Activated CD4-positive, alpha-beta T cell treated with anti-CD3 and anti-CD28 coated beads, Interleukin-2, amount 10 ng/mL, durations not matched to agents 24 days and 14 days (primary cell): Measurements from ENCODE around the gene MELTF. TPM values are rescaled to one million over a fixed set of nuclear protein-coding genes. Genes with fewer than 3 reads are reported as not detected.

ENCODE experiments used
- DNase-seq: peaks from one replicate; pipeline ENCODE4 v3.0.0; 2022
- H3K27ac Mint-ChIP-seq: one replicate; pipeline ENCODE4 v1.8.0; 2022; ENCODE audit warnings: mild to moderate bottlenecking, mixed read lengths
- H3K27me3 Mint-ChIP-seq: one replicate; pipeline ENCODE4 v1.8.0; 2022; ENCODE audit warnings: mixed read lengths
- H3K36me3 Mint-ChIP-seq: one replicate; pipeline ENCODE4 v1.8.0; 2022; ENCODE audit warnings: low read depth, mild to moderate bottlenecking, mixed read lengths
- H3K4me1 Mint-ChIP-seq: one replicate; pipeline ENCODE4 v1.8.0; 2021; ENCODE audit warnings: mixed read lengths
- H3K4me3 Mint-ChIP-seq: one replicate; pipeline ENCODE4 v1.8.0; 2022; ENCODE audit warnings: mild to moderate bottlenecking, moderate library complexity, mixed read lengths
- H3K9me3 Mint-ChIP-seq: one replicate; pipeline ENCODE4 v1.8.0; 2021; ENCODE audit warnings: mixed read lengths
- intact Hi-C: fragments of 100-400 bp; cut with micrococcal nuclease; formaldehyde crosslinking; loops from one replicate; pipeline ENCODE4 v1.15.1; 2023
- total RNA-seq: library from RNA; stranded (reverse); gene quantifications from 2 replicates; pipeline ENCODE4 v1.2.3, GENCODE V29; 2022

MELTF gene
- total RNA-seq, 1 donor from 2014 or later, result 8.8 TPM

DNA sequence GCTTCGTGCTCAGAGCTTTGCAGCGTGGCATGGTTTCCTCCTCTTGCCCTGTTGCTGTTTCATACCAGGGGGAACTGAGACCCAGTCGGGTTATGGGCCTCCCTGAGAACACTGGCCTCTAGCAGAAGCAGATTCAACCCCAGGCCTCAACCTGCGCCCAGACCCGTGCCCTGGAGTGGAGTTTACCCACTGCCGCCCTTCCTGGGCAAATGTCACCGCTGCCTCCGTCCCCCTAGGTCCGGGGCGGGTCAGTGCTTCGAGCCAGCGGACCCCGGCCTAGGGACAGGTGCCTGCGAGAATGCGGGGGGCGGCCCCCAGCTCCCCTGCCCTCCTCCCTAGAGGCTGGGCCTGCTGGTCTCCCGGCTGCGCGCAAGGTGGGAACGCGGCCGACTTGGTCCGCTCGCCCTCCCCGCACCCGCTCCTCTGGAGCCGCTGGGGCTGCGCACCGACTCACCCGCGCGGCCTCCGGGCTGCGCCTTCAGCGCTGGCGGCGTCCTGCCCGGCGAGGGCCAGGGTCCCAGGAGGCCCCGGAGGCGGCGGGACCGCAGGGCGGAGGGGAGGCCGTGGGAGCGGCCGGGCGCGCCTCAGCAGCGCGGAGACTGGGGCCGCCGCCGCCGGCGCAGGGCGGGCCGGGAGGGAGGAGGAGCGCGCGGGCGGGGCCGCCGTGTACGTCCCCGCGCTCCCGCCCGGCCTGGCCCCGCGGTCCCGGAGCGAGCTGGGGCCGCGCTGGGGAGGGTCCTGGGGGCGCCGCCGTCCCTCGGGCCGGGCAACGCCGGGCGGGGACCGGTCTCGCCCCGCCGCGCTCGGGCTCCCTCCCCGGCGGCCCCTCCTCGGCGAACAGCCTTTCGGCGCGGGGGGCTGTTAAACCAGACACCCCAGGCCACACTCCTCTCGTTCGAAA, 61.1 kb downstream of the MELTF start, which contains the start of gene PIGZ:
Gene PIGZ (minus strand): TSS at position 601 of the 901 bp plus-strand sequence. CDS start 16,802 bp downstream, outside the sequence.
- Mint-ChIP-seq H3K9me3 (no peaks in the 10 kb centered on the region), H3K4me1 (peaks cover 17% of the 10 kb centered on the region), H3K27me3 (peaks cover 10% of the 10 kb centered on the region), H3K36me3 (peaks cover 8% of the 10 kb centered on the region), H3K4me3 (peak within 1 kb of the TSS; percentile 87), H3K27ac (peak within 1 kb of the TSS; percentile 88)
- intact Hi-C loops, result loop anchor here (1.0 kb wide), 5 partner anchors 26 to 359 kb away; partner anchors contain the start of genes CEP19, NCBP2, PIGX and SENP5
- peak; percentile 88 for DNase-seq

DNA sequence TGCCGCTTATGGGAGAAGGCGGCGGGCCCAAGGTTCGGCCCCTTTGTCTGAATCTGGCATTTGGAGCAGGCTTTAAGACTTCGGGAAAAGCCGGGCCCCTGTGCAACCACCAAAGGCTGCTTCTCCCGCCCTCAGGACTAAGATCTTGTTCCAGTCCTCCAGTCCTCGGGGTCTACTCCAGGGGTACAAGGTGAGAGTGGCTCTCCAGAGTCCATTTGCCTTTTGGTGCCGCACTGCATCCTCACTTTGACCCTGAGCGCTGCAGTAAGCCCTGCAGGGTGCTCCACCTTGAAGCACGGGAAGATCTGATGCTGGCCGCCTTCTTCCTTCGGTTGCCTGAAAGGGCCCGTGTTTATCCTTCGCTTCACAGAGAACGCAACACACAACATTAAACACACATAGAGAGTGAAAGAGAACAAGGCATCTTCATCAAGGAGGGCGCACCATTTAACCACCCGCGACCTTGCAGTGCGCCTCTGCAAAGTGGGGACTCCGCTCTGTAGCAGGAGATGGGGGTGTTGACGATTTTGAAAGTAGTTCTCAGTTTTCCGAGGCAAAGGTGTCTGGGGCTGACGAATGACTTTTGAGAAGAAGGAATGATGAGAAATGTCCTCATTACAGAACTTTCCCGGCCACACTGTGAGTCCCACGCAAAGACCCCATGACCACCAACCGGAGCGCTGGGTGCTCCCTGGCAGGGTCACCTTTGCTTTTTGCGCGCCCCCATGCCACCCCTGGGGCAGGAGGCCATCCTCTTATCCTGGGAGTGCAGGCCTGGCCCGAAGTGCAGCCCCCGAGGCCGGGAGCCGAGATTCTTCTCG, 62.0 kb downstream of the MELTF start:
- H3K27me3 Mint-ChIP-seq, result peaks cover 10% of the 10 kb centered on the region
- peak overlapping the region; percentile 73 for H3K4me3 Mint-ChIP-seq
- intact Hi-C loops, result loop anchor here (1.0 kb wide), 1 partner anchor 100 kb away; the partner anchor contains the start of gene SENP5
- no peaks in the 10 kb centered on the region for H3K9me3 Mint-ChIP-seq
- peaks cover 17% of the 10 kb centered on the region for H3K4me1 Mint-ChIP-seq
- no peak overlapping the region for H3K27ac Mint-ChIP-seq
- DNase-seq, result no peak
- peaks cover 8% of the 10 kb centered on the region for H3K36me3 Mint-ChIP-seq

DNA sequence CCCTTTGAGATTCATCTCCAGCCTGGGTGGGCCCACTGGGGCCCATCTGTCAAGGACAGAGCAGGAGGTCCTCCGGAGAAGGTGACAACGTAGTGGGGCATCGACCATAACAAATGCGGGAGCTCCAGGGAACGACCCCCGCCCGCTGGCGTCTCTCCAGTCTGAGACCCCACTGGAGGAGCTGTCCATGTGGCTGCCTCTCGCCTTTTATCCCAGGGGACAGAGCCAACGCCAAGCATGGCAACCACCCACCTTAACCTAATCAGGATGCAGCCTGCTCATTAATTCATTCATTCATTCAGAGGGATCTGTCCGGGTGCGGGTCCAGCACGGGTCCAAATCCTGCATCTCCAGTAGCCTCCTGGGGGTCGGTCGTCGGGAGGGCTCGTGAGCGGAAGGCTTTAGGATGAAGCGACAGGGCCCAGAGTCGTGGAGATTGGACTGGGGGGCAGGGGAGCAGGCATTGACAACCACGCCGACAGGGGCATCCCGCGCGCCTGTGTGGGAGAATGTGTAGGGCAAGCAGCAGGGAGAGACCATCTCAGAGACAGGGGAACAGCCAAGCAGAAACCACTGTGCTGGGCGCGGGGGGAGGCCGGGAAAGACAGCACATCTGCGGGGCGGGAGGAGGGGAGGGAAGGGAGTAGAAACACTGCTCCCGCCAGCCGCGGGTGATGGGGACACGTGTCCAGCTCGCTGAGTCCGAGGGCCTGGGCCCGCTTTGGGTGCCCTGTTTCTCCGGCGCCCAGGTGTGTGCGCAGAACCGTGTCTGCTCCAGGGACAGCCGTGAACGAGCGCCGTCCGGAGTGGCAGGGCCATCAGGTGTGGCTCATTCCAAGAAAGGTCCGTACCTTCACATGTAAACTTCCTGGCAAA, 62.9 kb downstream of the MELTF start:
- H3K4me1 Mint-ChIP-seq, result peaks cover 17% of the 10 kb centered on the region
- no peak overlapping the region for H3K27ac Mint-ChIP-seq
- intact Hi-C loops, result no loop called here
- no peaks in the 10 kb centered on the region for H3K9me3 Mint-ChIP-seq
- peaks cover 8% of the 10 kb centered on the region for H3K36me3 Mint-ChIP-seq
- peak overlapping the region; percentile 36 for H3K4me3 Mint-ChIP-seq
- peaks cover 10% of the 10 kb centered on the region for H3K27me3 Mint-ChIP-seq
- DNase-seq, result no peak

DNA sequence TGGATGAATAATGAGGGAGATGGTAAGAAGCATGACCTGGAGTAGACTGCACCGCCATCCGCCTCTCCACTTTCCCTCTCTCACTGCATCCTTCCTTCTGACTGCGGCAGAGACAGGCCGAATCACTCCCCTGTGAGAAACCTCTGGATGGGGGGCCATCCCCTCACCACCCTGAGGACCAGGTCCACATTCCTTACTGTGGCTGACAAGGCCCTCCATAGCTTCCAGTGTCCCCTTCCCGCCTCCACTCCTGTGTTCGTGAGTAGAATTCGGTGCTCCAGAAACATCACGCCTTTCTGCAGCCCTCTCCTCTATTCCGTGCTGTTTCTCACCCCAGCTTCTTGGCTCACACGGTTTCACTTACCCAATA, 63.8 kb downstream of the MELTF start:
- Mint-ChIP-seq H3K27me3 (peaks cover 6% of the 10 kb centered on the region), H3K9me3 (no peaks in the 10 kb centered on the region), H3K4me1 (peaks cover 14% of the 10 kb centered on the region), H3K27ac (no peak overlapping the region), H3K36me3 (peaks cover 8% of the 10 kb centered on the region), H3K4me3 (no peak overlapping the region)
- intact Hi-C loops, result no loop called here
- no peak for DNase-seq

DNA sequence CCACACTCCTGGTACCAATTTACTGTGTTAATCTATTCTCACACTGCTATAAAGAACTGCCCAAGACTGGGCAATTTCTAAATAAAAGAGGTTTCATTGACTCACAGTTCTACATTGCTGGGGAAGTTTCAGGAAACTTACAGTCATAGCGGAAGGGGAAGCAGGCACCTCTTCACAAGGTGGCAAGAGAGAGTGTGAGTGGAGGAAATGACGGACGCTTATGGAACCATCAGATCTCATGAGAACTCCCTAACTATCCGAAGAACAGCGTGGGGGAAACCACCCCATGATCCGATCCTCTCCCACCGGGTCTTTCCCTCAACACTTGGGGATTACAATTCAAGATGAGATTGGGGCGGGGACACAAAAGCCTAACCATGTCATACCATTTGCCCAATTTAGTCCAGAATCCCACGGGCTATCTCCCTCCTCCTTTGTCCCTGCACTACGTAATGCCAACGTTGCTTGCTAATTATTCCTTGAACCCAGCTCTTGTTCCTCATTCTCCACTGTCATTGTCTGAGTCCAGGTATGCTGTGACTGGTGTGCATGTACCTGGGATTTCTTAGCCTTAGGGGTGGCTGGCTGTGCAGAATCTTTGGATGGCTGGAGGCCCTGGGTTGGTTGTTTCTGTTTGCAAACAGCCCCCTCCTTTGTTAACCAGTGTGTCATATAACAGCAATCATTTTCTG, 64.4 kb downstream of the MELTF start:
- intact Hi-C loops, result no loop called here
- H3K36me3 Mint-ChIP-seq, result peaks cover 8% of the 10 kb centered on the region
- no peaks in the 10 kb centered on the region for H3K9me3 Mint-ChIP-seq
- H3K27me3 Mint-ChIP-seq, result peaks cover 1% of the 10 kb centered on the region
- no peak overlapping the region for H3K4me3 Mint-ChIP-seq
- no peak for DNase-seq
- H3K27ac Mint-ChIP-seq, result no peak overlapping the region
- peaks cover 11% of the 10 kb centered on the region for H3K4me1 Mint-ChIP-seq

DNA sequence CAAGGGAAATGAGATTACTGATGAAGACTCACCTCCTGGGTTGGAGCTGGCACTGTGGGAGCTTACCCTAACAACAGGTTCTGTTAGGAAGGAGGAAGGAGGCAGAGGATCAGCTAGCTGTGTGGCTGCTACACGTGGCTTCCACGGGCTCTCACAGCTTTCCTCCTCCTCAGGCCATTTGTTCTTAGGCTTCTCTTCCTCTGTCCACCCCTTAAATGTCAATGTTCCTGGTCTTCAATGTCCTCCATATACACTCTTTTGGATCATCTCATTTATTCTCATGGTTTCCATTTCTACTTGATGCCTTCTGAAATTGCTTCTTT, 66.0 kb downstream of the MELTF start:
- Mint-ChIP-seq H3K9me3 (no peaks in the 10 kb centered on the region), H3K4me1 (peaks cover 10% of the 10 kb centered on the region), H3K4me3 (no peak overlapping the region), H3K27ac (no peak overlapping the region), H3K27me3 (no peaks in the 10 kb centered on the region), H3K36me3 (peaks cover 8% of the 10 kb centered on the region)
- no peak for DNase-seq
- intact Hi-C loops, result no loop called here

DNA sequence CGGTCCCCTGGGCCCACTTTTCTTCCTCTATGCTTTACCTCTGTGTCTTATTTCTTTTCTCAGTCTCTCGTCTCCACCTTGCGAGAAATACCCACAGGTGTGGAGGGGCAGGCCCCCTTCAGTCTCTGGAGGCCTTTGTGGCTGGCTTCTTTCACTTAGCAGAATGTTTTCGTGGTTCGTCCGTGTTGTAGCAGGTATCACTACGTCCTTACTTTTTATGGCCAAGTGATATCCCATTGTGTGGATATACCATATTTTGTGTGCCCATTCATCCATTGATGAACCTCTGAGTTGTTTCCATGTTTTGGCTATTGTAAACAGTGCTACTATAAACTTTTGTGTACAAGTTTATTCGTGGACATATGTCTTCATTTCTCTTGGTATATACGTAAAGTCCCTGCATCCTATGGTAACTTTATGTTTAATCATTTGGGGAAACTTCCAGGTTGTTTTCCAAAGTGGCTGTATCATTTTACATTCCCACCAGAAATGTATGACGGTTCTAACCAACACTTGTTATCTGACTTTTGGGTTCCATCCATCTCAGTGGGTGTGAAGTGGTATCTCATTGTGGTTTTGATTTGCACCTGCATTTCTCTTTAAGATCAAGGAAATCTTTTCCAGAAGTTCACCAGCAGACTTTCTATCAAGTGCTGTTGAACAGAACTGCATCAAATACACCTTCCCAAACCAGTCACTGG, 66.5 kb downstream of the MELTF start:
- DNase-seq, result no peak
- Mint-ChIP-seq H3K36me3 (peaks cover 8% of the 10 kb centered on the region), H3K9me3 (no peaks in the 10 kb centered on the region), H3K27ac (no peak overlapping the region), H3K4me3 (no peak overlapping the region), H3K4me1 (peaks cover 9% of the 10 kb centered on the region), H3K27me3 (no peaks in the 10 kb centered on the region)
- intact Hi-C loops, result no loop called here

DNA sequence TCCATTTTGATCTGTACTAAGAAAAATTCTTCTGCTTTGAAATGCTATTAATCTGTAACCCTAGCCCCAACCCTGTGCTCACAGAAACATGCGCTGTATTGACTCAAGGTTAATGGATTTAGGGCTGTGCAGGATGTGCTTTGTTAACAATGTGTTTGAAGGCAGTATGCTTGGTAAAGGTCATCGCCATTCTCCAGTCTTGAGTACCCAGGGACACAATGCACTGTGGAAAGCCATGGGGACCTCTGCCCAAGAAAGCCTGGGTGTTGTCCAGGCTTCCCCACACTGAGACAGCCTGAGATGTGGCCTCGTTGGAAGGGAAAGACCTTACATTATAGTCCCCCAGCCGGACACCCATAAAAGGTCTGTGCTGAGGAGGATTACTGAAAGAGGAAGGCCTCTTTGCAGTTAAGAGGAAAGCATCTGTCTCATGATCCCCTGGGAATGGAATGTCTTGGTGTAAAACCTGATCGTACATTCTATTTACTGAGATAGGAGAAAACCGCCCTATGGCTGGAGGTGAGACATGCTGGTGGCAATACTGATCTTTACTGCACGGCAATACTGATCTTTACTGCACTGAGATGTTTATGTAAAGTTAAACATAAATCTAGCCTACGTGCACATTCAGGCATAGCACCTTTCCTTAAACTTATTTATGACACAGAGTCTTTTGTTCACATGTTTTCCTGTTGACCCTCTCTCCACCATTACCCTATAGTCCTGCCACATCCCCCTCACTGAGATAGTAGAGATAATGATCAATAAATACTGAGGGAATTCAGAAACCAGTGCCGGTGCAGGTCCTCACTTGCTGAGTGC, 67.3 kb downstream of the MELTF start:
- H3K27ac Mint-ChIP-seq, result no peak overlapping the region
- intact Hi-C loops, result no loop called here

DNA sequence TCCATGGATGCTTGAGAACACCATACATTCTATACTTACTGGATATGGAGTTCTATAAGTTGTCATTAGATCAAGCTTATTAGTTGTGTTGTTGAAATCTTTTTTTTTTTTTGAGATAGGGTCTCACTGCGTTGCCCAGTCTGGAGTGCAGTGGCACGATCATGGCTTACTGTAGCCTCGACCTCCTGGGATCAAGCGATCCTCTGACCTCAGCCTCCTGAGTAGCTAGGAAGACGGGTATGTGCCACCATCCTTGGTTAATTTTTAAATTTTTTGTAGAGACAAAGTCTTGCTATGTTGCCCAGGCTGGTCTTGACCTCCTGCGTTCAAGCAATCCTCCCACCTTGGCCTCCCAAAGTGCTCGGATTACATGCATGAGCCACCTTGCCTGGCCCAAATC, 74.8 kb downstream of the MELTF start:
- peaks cover 3% of the 10 kb centered on the region for H3K4me1 Mint-ChIP-seq
- no peak for DNase-seq
- H3K4me3 Mint-ChIP-seq, result no peak overlapping the region
- H3K36me3 Mint-ChIP-seq, result no peaks in the 10 kb centered on the region
- H3K9me3 Mint-ChIP-seq, result no peaks in the 10 kb centered on the region
- no peak overlapping the region for H3K27ac Mint-ChIP-seq
- intact Hi-C loops, result no loop called here
- H3K27me3 Mint-ChIP-seq, result peaks cover 14% of the 10 kb centered on the region

More for the DNA sequence above, 67.3 kb downstream of the MELTF start:
- peaks cover 5% of the 10 kb centered on the region for H3K36me3 Mint-ChIP-seq
- H3K9me3 Mint-ChIP-seq, result no peaks in the 10 kb centered on the region
- peaks cover 5% of the 10 kb centered on the region for H3K4me1 Mint-ChIP-seq
- H3K4me3 Mint-ChIP-seq, result no peak overlapping the region
- DNase-seq, result no peak
- no peaks in the 10 kb centered on the region for H3K27me3 Mint-ChIP-seq
